HG02642 (cell line): ENCODE data around the gene SEMA6A.

Experiments
- ATAC-seq: cut with Tn5 transposase; IDR thresholded peaks from one replicate; pipeline ENCODE4 v1.9.1; 2021; ENCODE audit warnings: mild to moderate bottlenecking; ENCODE audit not compliant: unreplicated experiment, poor library complexity

SEMA6A gene

GRCh38 chr5:116574367-116575325, at the start of gene SEMA6A:
SEMA6A (minus strand) TSS chr5:116574823; CDS start chr5:116504944, 69,879 bp downstream.
- peak; percentile 68 for ATAC-seq

DNA sequence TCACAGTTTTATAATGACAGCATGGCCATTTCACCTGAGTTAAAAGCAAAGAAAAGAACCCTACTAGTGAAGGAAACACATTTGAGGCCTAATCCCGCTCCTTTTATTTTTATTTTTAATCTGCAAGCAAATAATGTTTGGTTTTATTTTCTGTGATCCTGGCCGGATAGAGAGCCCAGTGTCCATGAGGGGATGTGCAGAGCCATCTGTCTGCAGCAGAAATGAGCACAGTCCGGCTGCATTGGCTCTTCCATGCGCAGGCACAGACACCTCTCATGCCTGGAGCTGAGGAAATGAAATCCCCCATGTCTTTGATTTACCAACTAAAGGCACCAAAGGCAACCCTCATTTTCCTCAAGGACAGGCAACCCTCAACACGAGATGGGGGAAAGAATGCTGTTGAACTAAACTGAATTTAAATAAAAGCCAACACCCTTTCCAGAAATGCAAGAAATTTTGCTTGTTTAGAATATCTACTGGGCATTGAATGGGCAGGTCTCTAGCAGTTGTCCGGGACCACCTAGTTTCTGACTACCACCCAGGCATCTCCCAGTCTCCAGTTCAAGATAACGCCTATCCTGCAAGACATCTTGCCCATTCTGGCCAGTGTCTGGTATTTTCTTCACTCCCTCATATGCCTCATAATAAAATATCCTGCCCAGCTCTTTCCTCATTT, 47.9 kb upstream of the SEMA6A start:
- ATAC-seq: no peak

DNA sequence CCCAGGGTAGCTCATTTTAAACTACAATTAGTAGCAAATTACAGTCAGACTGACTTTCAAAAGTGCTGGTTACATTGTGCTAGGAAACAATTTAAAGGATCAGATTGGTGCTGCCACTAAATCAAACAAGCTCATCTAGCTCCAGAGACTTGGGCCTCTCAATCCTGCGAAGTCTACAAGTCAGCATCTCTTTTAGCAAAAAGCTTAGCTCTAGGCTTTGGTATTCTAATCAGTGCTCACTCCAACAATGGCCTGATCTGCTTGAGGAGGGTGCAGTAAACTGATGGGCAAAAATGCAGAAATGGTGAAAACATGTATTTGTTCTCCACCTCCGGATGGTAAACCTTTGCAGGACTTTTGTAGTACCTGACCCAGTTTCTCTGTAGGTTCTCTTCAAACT, 47.0 kb upstream of the SEMA6A start:
- ATAC-seq: no peak

DNA sequence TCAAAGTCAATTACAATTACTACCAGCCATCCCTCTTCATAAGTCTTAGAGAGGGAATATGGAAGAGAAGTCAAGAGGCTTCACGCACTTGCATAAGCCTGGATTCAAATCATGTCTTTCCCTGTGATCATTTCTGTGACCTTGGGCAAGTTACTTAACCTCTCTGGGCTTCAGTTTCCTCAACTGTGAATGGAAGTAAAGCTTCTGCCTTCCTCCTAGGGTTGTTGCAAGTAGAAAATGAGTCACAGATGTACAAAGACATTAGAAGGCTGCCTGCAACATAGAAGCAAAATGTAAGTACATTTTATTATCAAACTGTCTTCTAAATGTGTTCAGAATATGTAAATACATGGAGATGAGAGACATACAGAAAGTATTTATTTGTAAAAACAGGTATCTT, 42.3 kb upstream of the SEMA6A start:
- ATAC-seq: no peak

DNA sequence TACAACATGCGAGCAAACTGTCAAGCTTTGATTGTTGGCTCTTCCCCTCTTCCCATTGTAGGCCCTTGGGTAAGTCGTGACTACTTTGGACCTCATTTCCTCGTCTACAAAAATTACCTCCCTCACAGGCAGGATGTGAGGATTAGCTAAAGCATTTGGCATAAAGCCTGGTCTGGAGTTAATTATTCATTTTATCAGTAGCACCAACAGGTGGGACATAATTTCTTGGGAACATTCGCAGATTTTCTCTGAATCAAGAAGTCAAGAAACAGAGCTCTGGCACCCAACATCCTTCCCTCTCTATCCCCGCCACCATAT, 39.9 kb upstream of the SEMA6A start:
- no peak for ATAC-seq

GRCh38 chr5:116613445-116613844, 38.8 kb upstream of the SEMA6A start:
- ATAC-seq: peak; percentile 25

GRCh38 chr5:116612431-116612830, 37.8 kb upstream of the SEMA6A start:
- ATAC-seq: no peak

DNA sequence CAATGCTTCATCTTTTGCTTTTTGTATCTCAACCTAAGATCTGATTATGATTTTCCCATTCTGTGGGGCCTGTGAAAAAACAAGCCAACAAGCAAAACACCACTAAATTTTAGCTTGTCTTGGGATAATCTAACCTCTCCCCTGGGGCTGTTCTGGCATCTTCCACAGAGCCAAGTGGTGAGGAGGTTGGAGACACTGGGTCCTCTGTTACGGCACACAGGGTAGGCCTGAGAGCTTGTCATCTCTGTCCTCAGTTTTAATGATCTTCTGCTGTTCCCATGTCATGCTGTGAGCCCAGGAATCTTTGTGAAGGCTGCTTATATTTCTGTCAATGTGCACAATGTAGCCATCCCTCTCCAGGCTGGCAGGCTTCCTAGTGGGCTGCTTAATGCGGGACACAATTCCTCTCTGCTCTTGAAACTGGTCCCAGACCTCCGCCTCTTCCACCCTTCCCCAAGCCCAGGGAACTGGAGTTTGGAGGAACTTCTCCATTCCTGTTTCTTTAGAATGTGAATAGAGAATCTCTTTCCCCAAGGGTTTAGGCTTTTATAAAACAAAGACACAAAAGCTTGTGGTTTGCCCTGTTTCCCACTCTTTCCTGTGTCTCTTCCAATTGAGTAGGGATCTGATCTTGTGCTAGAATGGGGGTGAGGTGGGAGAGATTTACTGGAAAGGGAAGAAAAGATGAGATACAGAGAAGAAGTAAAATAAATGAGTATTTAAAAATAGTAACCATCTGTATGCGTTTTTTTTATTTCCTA, 30.9 kb upstream of the SEMA6A start:
- ATAC-seq: no peak

GRCh38 chr5:116604805-116605204, 30.2 kb upstream of the SEMA6A start:
- ATAC-seq: no peak

- no peak for ATAC-seq
These were observed 26.3 kb upstream of the SEMA6A start for GRCh38 chr5:116600876-116601275.

- ATAC-seq: no peak
These were observed 24.3 kb upstream of the SEMA6A start for GRCh38 chr5:116598911-116599310.

GRCh38 chr5:116595498-116595897, 20.9 kb upstream of the SEMA6A start:
- no peak for ATAC-seq

- no peak for ATAC-seq
These were observed 18.7 kb upstream of the SEMA6A start for GRCh38 chr5:116593340-116593739.

DNA sequence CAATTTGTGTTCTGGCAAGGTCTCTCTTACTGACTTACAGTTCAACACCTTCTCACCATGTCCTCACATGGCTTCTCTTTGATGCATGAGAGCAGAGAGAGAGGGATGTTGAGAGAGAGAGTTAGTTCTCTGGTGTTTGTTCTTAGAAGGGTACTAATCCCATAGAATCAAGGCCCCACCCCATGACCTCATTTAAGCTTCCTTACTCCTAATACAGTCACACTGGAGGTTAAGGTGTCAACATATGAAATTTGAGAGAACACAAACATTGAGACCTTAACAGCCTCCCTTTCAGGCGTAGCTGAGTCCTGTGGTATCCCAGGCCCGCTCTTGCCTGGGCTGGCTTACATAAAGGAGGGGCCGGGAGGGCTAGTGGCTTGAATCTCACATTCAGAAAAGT, 10.6 kb upstream of the SEMA6A start:
- ATAC-seq: no peak

DNA sequence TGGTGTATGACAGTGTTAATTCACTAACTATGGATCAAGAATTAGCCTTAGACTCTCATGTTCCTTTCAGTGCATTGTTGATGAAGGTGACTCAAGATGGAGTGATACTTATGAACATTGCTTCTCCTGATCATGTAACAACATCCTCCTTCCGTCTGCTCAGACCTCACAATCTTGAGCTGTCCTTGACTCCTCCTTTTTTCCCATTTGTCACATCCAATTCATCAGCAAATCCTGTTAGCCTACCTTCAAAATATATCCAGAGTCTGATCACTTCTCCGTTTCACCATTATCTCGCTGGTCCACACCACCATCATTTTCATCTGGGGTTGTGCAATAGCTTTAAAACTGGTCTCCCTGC, 9.2 kb upstream of the SEMA6A start:
- ATAC-seq: no peak

DNA sequence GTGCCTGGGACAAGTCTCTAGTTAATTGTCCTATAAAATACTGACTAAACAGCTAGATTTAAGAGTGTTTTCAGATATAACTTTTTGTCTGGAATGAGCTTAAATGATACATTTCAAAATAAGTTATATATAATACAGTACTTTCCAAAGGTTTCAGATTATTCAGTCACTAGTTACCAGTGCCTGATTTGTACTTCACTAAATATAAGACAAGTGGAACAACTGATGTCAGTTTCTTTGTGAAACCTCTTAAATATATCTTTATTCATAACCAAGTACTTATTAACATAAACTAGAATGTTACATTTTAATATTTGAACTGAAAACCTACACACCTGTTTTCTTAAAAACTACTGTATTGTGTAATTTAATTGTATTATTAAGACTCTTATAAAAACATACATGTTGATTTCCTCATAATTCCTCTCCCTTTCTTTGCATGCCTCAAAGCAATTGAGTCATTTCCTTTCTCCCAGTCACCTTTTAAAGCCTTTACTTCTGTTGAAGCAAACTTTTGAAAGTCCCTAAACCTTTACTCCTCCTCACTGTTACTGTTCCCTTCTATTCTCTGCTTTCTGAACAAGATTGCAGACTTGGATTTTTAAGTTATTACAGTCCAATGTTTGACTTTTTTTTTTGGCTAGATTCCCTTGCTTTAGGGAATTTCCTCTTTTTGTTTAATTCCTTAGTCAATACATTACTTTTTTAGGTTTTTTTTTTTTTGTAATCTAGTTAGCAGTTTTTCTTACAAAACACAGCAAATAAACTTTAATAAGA, 8.7 kb upstream of the SEMA6A start:
- no peak for ATAC-seq

GRCh38 chr5:116581910-116582309, 7.3 kb upstream of the SEMA6A start:
- no peak for ATAC-seq

DNA sequence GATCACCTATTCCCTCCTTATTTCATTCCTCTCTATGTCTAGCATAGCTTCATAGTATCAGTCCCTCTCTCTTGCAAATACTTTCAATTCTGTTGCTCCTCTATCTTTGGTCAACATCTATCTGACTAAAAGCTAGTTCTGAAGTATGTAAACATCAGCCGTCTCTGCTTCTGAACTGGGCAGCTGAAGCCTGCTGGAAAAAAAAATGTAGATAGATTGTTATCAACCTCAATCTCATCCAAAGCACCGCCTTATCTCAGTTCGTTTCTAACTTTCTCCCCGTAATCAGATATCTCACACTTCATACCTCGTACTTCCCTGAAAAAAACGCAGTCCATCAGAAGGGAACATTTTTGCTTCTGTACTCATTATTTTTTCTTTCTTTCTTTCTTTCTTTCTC, 4.5 kb upstream of the SEMA6A start:
- ATAC-seq: no peak

DNA sequence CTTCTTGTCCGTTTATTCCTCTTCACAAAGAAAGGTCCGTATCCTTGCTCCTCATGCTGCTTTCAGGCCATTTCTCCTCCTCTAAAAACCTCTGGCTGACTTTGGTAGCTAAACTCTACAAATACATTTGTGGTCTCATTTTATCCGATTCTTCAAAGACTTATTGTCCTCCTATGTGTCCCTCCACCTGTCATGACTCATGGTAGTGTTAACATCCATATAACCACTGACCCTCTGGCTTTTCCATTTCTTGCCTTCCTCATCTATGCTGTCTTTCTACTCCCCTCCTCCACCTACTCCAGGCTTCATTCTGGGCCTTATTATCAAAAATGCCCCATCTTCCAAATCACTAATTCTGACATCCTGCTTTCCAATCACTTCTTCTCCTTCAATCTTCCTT, 4.1 kb upstream of the SEMA6A start:
- no peak for ATAC-seq

- ATAC-seq: peak; percentile 61
These were observed 2.6 kb upstream of the SEMA6A start for GRCh38 chr5:116577064-116577788.
